ENCODE data around the gene INO80.

- no peak for TF ChIP-seq CTCF (IDR thresholded peaks at IDR 0.05; ENCODE audit: low read length)
- TF ChIP-seq EZH2 (IDR thresholded peaks at IDR 0.05; ENCODE audit: borderline replicate concordance, low read length) = no peak
Measured at GRCh38 chr15:41078125-41078524, 38.0 kb downstream of the INO80 start.

All from OCI-LY1 (cell line).